Measurements from ENCODE around the gene PTGDS.

The PTGDS gene

DNA sequence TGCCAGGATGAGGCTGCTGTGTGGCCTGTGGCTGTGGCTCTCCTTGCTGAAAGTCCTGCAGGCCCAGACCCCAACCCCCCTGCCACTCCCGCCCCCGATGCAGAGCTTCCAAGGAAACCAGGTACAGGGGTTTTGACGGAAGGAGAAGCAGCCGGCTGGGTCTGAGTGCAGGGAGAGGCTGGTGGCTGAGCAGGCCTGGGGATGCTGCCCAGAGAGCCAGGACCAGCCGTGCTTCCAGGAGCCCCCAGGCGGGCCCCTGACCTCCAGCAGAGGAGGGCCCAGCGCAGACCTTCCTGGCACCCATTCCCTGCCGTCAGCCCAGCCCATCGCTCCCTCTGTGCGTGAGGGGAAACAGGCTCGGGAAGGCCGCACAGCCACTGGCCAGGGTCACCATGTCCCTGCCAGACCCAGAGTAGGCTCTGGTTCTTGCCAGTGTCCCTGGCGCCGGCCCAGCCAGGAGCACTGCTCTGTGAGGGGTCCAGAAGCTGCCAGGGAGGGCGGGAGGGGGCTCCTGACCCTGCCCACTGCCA is 24.9 kb upstream of the PTGDS start:
- no peak for DNase-seq (ENCODE audit: low spot score)
- TF ChIP-seq, protein P1, sequence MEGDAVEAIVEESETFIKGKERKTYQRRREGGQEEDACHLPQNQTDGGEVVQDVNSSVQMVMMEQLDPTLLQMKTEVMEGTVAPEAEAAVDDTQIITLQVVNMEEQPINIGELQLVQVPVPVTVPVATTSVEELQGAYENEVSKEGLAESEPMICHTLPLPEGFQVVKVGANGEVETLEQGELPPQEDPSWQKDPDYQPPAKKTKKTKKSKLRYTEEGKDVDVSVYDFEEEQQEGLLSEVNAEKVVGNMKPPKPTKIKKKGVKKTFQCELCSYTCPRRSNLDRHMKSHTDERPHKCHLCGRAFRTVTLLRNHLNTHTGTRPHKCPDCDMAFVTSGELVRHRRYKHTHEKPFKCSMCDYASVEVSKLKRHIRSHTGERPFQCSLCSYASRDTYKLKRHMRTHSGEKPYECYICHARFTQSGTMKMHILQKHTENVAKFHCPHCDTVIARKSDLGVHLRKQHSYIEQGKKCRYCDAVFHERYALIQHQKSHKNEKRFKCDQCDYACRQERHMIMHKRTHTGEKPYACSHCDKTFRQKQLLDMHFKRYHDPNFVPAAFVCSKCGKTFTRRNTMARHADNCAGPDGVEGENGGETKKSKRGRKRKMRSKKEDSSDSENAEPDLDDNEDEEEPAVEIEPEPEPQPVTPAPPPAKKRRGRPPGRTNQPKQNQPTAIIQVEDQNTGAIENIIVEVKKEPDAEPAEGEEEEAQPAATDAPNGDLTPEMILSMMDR (IDR thresholded peaks at IDR 0.05; ENCODE audit: extremely low read depth, missing control alignments) = no peak

DNA sequence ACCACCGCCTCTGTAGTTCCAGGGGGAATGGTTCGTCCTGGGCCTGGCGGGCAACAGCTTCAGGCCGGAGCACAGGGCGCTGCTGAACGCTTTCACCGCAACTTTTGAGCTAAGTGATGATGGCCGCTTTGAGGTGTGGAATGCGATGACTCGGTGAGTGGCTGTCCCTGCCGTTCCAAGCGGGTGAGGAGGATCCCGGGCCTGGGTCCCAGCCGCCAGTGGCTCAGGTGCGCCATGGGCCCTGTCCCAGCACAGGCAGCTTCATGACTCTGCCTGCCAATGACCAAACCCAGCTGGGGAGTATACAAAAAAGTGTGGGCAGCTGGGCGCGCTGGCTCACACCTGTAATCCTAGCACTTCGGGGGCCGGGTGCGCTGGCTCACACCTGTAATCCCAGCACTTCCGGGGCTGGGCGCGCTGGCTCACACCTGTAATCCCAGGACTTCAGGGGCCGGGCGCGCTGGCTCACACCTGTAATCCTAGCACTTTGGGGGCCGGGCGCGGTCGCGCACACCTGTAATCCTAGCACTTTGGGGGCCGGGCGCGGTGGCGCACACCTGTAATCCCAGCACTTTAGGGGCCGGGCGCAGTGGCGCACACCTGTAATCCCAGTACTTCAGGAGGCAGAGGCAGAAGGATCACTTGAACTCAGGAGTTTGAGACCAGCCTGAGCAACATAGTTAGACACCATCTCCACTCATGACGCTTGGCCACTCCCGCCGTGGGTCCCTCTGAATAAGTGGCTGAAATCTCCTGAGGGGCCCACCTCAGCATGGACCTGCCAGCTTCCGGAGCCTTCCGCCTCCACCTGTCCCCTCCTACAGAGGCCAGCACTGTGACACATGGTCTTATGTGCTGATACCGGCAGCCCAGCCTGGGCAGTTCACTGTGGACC is 24.2 kb upstream of the PTGDS start:
- no peak for DNase-seq (ENCODE audit: low spot score)
- TF ChIP-seq, protein P1 (IDR thresholded peaks at IDR 0.05; ENCODE audit: extremely low read depth, missing control alignments) = no peak

DNA sequence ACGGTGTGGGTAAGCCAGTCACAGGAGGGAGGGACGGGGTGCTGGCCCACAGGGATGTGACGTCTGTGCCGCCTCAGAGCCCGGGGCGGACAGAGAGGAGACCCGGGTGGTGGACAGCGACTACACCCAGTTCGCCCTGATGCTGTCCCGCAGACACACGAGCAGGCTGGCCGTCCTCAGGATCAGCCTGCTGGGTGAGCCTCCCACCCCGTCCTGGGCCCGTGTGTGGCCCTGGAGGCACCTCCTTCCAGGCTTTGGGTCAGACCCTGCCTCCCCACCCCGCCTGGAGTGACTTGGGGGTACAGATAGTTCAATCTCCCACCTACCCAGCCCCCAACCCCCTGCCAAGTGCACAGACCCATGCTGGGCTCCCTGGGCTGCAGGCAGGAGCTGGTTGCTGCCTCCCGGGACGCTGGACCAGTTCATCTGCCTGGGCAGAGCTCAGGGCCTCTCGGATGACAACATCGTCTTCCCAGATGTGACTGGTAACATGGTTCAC is 23.5 kb upstream of the PTGDS start:
- no peak for DNase-seq (ENCODE audit: low spot score)
- TF ChIP-seq, protein P1 (IDR thresholded peaks at IDR 0.05; ENCODE audit: extremely low read depth, missing control alignments) = no peak

DNA sequence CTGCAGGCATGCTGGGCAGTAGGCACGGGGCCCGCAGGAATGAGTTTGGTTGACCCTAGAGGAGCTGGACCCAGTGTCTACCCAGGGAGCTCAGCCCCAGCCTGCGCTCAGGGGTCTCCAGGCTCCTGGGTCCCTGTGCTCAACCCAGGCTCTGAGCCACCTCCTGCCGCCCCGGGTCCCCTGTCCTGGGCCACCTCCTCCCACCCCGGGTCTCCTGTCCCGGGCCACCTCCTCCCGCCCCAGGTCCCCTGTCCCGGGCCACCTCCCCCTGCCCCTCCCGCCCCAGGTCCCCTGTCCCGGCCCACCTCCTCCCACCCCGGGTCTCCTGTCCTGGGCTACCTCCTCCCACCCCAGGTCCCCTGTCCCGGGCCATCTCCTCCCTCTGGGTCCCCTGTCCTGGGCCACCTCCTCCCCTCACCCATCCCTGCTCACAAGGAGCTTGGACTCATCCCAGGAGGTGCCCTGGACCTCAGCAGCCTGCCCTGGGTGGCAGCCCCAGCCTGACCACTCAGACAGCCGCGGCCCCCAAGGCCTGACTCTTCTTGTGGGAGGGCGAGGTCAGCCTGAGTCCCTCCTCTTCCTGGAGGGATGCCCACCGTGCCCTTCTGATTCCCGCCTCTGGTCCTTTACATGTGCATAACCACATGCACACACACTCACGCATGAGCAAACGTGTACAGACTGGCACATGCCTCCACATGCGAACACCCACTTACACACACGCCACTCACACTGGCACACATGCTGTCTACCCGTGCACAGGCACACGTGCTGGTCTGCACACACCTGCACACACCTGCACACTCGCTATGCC is 22.8 kb upstream of the PTGDS start:
- TF ChIP-seq, protein P1 (IDR thresholded peaks at IDR 0.05; ENCODE audit: extremely low read depth, missing control alignments) = no peak

DNA sequence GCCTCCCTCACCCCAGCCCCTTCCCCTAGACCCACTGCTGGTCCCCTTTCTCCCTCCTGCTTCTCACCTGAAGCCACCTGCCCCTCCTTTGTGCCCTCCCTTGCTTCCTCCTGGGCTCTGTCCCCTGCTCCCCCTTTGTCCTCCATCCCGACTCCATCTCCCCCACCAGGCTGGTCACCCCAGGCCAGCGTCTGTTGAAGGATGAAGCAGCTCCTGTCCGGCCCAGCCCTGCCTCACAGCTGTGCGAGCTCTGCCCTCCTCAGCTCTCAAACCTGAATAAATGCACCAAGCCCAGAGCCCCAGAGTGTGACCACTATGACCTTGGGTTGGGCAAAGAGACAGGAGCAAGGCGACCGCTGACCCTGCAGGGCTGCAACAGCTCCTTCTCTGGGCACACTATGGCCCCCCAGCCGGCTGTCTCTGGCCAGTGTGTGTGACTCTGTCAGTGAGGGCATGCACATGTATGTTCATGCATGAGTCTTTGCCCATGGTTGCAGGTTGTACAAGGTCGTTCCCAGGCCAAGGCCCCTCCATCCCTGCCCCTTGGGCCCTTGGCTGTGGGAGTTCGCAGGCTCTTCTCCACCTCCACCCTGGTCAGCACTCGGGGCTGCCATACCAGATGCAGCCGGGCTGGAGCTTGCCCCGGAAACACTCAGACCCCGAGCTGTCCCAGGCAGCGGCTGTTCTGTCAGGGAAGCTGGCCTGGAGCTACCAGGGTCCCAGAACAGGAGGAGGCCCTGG is 21.9 kb upstream of the PTGDS start:
- TF ChIP-seq, protein P1 (IDR thresholded peaks at IDR 0.05; ENCODE audit: extremely low read depth, missing control alignments) = no peak
- DNase-seq (ENCODE audit: low spot score) = no peak

More for the DNA sequence above, 22.8 kb upstream of the PTGDS start:
- no peak for DNase-seq (ENCODE audit: low spot score)

DNA sequence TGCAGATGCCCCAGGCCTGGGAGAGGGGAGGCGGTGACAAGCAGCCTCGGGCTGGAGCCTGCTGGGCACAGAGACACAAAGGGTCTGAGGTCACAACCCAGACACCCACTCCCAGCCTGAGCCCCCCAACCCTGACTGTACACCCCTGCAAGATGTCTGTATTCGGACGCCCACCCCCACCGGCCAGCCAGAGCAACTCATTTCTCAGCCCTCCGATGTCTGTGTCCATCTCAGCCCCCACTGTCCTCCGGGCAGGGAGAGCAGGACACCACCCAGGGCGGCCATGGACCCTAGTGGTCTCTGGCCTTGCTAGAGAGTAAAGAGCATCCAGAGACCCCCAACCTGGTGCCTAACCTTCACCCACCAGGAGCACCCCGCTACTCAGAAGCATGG is 21.4 kb upstream of the PTGDS start:
- TF ChIP-seq, protein P1 (IDR thresholded peaks at IDR 0.05; ENCODE audit: extremely low read depth, missing control alignments) = no peak

More for the DNA sequence above, 21.4 kb upstream of the PTGDS start:
- no peak for DNase-seq (ENCODE audit: low spot score)
